ENCODE measurements around the gene PRAMEF1. TPM values are rescaled to one million over a fixed set of nuclear protein-coding genes. Genes with fewer than 3 reads are reported as not detected.

The PRAMEF1 gene
- total RNA-seq, 4 donors from 2014 or later: not detected

DNA sequence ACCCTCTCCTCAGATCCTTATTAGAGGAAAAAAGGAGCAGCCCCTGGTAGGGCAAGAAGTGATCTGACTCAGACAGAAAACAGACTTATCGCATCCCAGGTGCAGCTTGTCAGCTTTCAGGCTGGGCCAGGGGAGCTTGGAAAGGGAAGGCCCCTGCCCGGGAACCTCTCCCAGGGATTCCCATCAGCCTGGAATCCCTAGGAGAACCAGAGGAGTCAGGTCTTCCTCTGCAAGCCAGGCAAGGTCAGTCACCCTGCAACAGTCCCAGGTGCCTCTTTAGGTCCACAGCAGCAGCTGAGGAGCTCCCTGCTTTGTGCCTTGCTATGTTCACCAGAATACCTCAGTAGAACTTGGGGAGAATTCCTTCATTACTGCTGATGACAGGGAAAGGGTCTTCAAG is 20.6 kb upstream of the PRAMEF1 start:
- H3K9me3 ChIP-seq: no peaks in the 10 kb centered on the region
- H3K4me1 ChIP-seq: no peaks in the 10 kb centered on the region
- TF ChIP-seq POLR2AphosphoS5 (IDR thresholded peaks at IDR 0.05) (no peak), POLR2A (IDR thresholded peaks at IDR 0.05) (no peak), EP300 (IDR thresholded peaks at IDR 0.05; ENCODE audit: low read depth) (no peak)
- TF ChIP-seq, protein P1, sequence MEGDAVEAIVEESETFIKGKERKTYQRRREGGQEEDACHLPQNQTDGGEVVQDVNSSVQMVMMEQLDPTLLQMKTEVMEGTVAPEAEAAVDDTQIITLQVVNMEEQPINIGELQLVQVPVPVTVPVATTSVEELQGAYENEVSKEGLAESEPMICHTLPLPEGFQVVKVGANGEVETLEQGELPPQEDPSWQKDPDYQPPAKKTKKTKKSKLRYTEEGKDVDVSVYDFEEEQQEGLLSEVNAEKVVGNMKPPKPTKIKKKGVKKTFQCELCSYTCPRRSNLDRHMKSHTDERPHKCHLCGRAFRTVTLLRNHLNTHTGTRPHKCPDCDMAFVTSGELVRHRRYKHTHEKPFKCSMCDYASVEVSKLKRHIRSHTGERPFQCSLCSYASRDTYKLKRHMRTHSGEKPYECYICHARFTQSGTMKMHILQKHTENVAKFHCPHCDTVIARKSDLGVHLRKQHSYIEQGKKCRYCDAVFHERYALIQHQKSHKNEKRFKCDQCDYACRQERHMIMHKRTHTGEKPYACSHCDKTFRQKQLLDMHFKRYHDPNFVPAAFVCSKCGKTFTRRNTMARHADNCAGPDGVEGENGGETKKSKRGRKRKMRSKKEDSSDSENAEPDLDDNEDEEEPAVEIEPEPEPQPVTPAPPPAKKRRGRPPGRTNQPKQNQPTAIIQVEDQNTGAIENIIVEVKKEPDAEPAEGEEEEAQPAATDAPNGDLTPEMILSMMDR (IDR thresholded peaks at IDR 0.05): no peak
- H3K4me3 ChIP-seq: no peak overlapping the region
- DNase-seq: no peak
- H3K27ac ChIP-seq: no peak overlapping the region
- intact Hi-C loops (cut with DNase I; ENCODE audit: low total_unique reads) (no loop called here), in situ Hi-C loops (cut with MboI; ENCODE audit: low pct_ligation_motif_present in 1 of 4, low pct_unique_long_range_greater_than_20kb in 1 of 4, low sequenced_read_pairs in 3 of 4) (no loop called here)
- H3K27me3 ChIP-seq: peaks cover 13% of the 10 kb centered on the region
- WGBS, 2 donors (ENCODE audit: low coverage in 1 of 2): 67% methylated on average over 2 of the region's 2 CpGs; no CpG with 5 or more reads in 1 of the 2 donors
- H3K36me3 ChIP-seq: no peaks in the 10 kb centered on the region

DNA sequence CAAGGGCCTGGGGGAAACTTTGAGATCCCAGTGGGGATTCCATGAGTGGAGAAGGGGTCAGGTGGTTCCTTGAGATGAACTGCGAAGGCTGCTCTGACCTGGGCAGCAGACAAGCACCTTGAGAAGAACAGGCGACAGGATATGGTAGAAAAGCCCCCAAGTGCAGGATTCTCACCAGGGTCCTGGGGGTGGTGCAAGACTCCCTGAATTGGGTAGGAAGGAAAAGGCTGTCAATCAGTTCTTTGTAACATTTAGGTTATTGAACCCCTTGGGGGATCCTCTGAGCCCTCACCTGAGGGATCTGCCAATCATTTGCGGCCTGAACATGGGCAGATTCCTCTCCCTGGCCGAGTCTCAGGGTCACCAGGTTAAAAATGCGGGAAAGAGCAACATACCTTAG is 20.0 kb upstream of the PRAMEF1 start:
- TF ChIP-seq POLR2AphosphoS5 (IDR thresholded peaks at IDR 0.05): no peak
- TF ChIP-seq EP300 (IDR thresholded peaks at IDR 0.05; ENCODE audit: low read depth): no peak
- TF ChIP-seq POLR2A (IDR thresholded peaks at IDR 0.05): no peak
- TF ChIP-seq, protein P1 (IDR thresholded peaks at IDR 0.05): no peak
- H3K27me3 ChIP-seq: peaks cover 13% of the 10 kb centered on the region
- in situ Hi-C loops (cut with MboI; ENCODE audit: low pct_ligation_motif_present in 1 of 4, low pct_unique_long_range_greater_than_20kb in 1 of 4, low sequenced_read_pairs in 3 of 4): no loop called here
- H3K9me3 ChIP-seq: no peaks in the 10 kb centered on the region
- H3K36me3 ChIP-seq: no peaks in the 10 kb centered on the region
- intact Hi-C loops (cut with DNase I; ENCODE audit: low total_unique reads): no loop called here
- no peak overlapping the region for H3K4me3 ChIP-seq
- no peak overlapping the region for H3K27ac ChIP-seq
- H3K4me1 ChIP-seq: no peaks in the 10 kb centered on the region
- no peak for DNase-seq
- 86 to 92% methylated on average over 2 to 5 of the region's 5 CpGs for WGBS, 2 donors (ENCODE audit: low coverage in 1 of 2)

DNA sequence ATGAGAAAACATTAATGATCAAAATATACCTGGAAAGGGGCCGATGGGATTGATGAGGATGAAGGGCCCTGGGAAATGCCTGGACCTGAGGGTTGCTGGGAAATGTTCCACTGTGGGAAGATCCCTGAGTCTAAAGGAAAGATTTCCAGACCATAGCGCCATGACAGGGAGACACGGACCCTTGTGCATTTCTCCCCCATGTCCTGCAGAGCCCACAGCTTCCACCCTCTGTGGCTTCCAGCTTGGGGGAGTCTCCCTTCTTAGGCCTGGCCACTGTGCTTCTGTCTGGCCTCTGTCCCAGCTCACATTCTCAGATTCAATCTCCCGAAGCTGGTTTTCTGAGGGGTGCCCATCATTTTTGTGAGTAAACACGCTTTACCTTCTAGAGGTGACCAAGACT is 18.7 kb upstream of the PRAMEF1 start:
- H3K27ac ChIP-seq: no peak overlapping the region
- H3K4me1 ChIP-seq: no peaks in the 10 kb centered on the region
- WGBS, 2 donors (ENCODE audit: low coverage in 1 of 2): 80 to 88% methylated on average over 1 to 5 of the region's 5 CpGs
- peaks cover 13% of the 10 kb centered on the region for H3K27me3 ChIP-seq
- TF ChIP-seq EP300 (IDR thresholded peaks at IDR 0.05; ENCODE audit: low read depth) (no peak), POLR2AphosphoS5 (IDR thresholded peaks at IDR 0.05) (no peak), POLR2A (IDR thresholded peaks at IDR 0.05) (no peak)
- TF ChIP-seq, protein P1 (IDR thresholded peaks at IDR 0.05): no peak
- no peaks in the 10 kb centered on the region for H3K36me3 ChIP-seq
- intact Hi-C loops (cut with DNase I; ENCODE audit: low total_unique reads): no loop called here
- no peak for DNase-seq
- no peaks in the 10 kb centered on the region for H3K9me3 ChIP-seq
- in situ Hi-C loops (cut with MboI; ENCODE audit: low pct_ligation_motif_present in 1 of 4, low pct_unique_long_range_greater_than_20kb in 1 of 4, low sequenced_read_pairs in 3 of 4): no loop called here
- no peak overlapping the region for H3K4me3 ChIP-seq

DNA sequence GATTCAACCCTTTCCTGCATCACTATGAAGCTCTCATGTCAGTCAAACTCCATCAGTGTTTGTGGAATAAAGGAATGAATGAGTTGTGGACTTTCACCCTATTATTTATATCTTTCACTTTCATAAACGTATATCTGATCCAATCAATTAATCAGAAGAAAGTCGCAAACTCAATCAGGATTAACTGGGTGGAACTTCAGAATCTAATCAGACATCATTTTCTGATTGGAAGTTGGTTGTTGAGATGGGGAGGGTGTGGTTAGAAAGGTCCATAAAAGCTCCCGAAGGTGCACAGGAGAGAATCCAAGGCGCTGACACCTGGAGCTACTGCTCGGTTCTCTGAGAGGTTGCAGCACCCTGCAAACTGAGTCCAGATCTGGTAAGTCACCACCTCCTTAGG is 17.8 kb upstream of the PRAMEF1 start, which contains the start of gene PRAMEF12:
Gene PRAMEF12 (plus strand): TSS at position 301 of the 400 bp plus-strand sequence. CDS start 1,130 bp downstream, outside the sequence.
- H3K27ac ChIP-seq: no peak within 1 kb of the TSS
- no peak for TF ChIP-seq EP300 (IDR thresholded peaks at IDR 0.05; ENCODE audit: low read depth)
- no peak for TF ChIP-seq POLR2A (IDR thresholded peaks at IDR 0.05)
- no peak for TF ChIP-seq POLR2AphosphoS5 (IDR thresholded peaks at IDR 0.05)
- TF ChIP-seq, protein P1 (IDR thresholded peaks at IDR 0.05): no peak
- no peaks in the 10 kb centered on the region for H3K9me3 ChIP-seq
- H3K4me1 ChIP-seq: no peaks in the 10 kb centered on the region
- in situ Hi-C loops (cut with MboI; ENCODE audit: low pct_ligation_motif_present in 1 of 4, low pct_unique_long_range_greater_than_20kb in 1 of 4, low sequenced_read_pairs in 3 of 4) (no loop called here), intact Hi-C loops (cut with DNase I; ENCODE audit: low total_unique reads) (no loop called here)
- no peaks in the 10 kb centered on the region for H3K36me3 ChIP-seq
- DNase-seq: no peak
- peaks cover 13% of the 10 kb centered on the region for H3K27me3 ChIP-seq
- no peak within 1 kb of the TSS for H3K4me3 ChIP-seq
- WGBS, 2 donors (ENCODE audit: low coverage in 1 of 2): 56 to 66% methylated on average over 3 to 5 of the region's 5 CpGs
